Ishikawa (cell line): ENCODE data around the gene CACNA2D3.

ENCODE experiments used
- EP300 ChIP-seq: IDR thresholded peaks from 2 replicates; pipeline ENCODE4 v1.6.1; 2012; ENCODE audit warnings: borderline replicate concordance
- NFIC ChIP-seq: IDR thresholded peaks from 2 replicates; pipeline ENCODE4 v1.6.1; 2012
- RAD21 ChIP-seq: IDR thresholded peaks from 2 replicates; pipeline ENCODE4 v1.6.1; 2012; ENCODE audit warnings: low read depth
- TAF1 ChIP-seq: IDR thresholded peaks from 2 replicates; pipeline ENCODE4 v1.6.1; 2012; ENCODE audit warnings: low read depth, mild to moderate bottlenecking
- TF ChIP-seq, protein P1 (sequence below): IDR thresholded peaks from 2 replicates; pipeline ENCODE4 v1.6.1; 2012

DNA sequence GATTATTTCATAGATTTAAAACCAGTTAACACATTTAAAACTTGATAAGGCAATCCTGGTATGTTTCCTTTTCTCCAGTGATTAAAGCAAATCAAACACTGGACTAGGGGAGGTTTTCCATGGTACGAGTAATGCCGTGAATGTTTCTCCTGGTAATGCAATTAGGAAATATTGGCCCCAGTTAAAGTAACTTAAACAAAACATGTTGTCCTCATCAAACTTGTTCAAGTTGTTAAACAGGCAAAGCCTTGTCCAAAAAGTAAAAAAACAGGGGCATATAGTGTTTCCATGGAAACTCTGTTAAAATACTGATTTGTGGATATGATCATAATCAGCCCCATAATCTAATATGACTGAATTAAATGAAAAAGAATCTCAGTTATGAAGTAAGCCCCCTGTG lies 818.6 kb downstream of the CACNA2D3 start:
- TF ChIP-seq, protein P1, sequence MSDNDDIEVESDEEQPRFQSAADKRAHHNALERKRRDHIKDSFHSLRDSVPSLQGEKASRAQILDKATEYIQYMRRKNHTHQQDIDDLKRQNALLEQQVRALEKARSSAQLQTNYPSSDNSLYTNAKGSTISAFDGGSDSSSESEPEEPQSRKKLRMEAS = no peak
- TF ChIP-seq RAD21 = no peak
- TF ChIP-seq EP300 = no peak
- TF ChIP-seq TAF1 = no peak
- no peak for TF ChIP-seq NFIC
